Measurements from ENCODE around the gene XAGE1B.
"Not testable (repeated sequence)": the region's sequence is repeated elsewhere in the genome, so short reads cannot be mapped to it uniquely, and the experiment has no call there.

GRCh38 chrX:52471301-52471700 lies 45.6 kb downstream of the XAGE1B start:
- not testable (repeated sequence) for TF ChIP-seq ZNF302 (CRISPR knock-in tag; IDR thresholded peaks at IDR 0.05); CTCF (IDR thresholded peaks at IDR 0.05); BHLHE40 (IDR thresholded peaks at IDR 0.05; ENCODE audit: low read depth, low read length); EP300 (IDR thresholded peaks at IDR 0.05); REST (IDR thresholded peaks at IDR 0.05); MYC (IDR thresholded peaks at IDR 0.05; ENCODE audit: borderline replicate concordance, low read length); FOSL2 (IDR thresholded peaks at IDR 0.05); FOSL2 (CRISPR knock-in tag; IDR thresholded peaks at IDR 0.05); ESRRA (IDR thresholded peaks at IDR 0.05; ENCODE audit: borderline replicate concordance, low read length); RNF2 (IDR thresholded peaks at IDR 0.05; ENCODE audit: borderline replicate concordance, low read depth); POLR2A (IDR thresholded peaks at IDR 0.05; ENCODE audit: low read length); SMC3 (IDR thresholded peaks at IDR 0.05); ZFP36 (IDR thresholded peaks at IDR 0.05; ENCODE audit: borderline replicate concordance, partially characterized antibody); NR3C1 (IDR thresholded peaks at IDR 0.05); JUN (IDR thresholded peaks at IDR 0.05)

All from A549 (cell line).